ENCODE data around the gene NTN3.

DNA sequence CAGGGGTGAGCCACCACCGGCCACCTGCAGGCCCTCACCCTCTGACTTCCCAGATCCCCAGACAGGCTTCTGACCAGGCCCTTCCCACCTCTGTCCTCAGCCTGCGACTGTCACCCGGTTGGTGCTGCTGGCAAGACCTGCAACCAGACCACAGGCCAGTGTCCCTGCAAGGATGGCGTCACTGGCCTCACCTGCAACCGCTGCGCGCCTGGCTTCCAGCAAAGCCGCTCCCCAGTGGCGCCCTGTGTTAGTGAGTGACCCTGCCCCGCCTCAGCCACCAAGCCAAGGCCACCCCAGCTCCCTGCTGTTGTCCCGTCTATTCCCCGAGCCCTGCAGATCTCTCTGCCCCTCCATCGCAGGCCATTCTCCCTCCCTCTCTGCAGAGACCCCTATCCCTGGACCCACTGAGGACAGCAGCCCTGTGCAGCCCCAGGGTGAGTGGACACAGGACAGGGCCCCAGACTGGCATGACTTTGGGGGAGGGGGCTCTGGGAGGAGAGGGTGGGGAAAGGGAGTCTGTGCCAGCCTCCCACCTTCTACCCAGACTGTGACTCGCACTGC is 1.9 kb downstream of the NTN3 start:
- TF ChIP-seq, protein P1, sequence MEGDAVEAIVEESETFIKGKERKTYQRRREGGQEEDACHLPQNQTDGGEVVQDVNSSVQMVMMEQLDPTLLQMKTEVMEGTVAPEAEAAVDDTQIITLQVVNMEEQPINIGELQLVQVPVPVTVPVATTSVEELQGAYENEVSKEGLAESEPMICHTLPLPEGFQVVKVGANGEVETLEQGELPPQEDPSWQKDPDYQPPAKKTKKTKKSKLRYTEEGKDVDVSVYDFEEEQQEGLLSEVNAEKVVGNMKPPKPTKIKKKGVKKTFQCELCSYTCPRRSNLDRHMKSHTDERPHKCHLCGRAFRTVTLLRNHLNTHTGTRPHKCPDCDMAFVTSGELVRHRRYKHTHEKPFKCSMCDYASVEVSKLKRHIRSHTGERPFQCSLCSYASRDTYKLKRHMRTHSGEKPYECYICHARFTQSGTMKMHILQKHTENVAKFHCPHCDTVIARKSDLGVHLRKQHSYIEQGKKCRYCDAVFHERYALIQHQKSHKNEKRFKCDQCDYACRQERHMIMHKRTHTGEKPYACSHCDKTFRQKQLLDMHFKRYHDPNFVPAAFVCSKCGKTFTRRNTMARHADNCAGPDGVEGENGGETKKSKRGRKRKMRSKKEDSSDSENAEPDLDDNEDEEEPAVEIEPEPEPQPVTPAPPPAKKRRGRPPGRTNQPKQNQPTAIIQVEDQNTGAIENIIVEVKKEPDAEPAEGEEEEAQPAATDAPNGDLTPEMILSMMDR (IDR thresholded peaks at IDR 0.05 in 8 of 11, conservative IDR thresholded peaks at IDR 0.05 in 3 of 11): no peak
- TF ChIP-seq POLR2A (IDR thresholded peaks at IDR 0.05) (no peak), POLR2AphosphoS5 (IDR thresholded peaks at IDR 0.05) (no peak)
